T-cell (primary cell): ENCODE data around the gene VWA5A. TPM values are rescaled to one million over a fixed set of nuclear protein-coding genes. Genes with fewer than 3 reads are reported as not detected.

ENCODE experiments used
- ATAC-seq, 4 experiments: fragments of 200-7000 bp in 3 of 4; fragments of 150-1000 bp in 1 of 4; cut with Tn5 transposase; replicated peaks in 1 of 4; 1 replicate in 3 of 4; 2 replicates in 1 of 4; pipeline ENCODE4 v1.10.0; 2021; ENCODE audit warnings: moderate library complexity in 3 of 4, mild to moderate bottlenecking in 2 of 4, moderate number of reproducible peaks in 1 of 4
- CTCF ChIA-PET, 2 donors: fragments of 300-600 bp; sonication (Branson Sonifier 250); formaldehyde crosslinking; loops; one replicate each; lab custom pipeline; 2022; ENCODE audit warnings: antibody characterized with exemption in 2 of 2; lab: Charles Lee
- POLR2A ChIA-PET, 2 donors: fragments of 300-600 bp; sonication (Branson Sonifier 250); formaldehyde crosslinking; loops; one replicate each; lab custom pipeline; 2022; ENCODE audit warnings: antibody characterized with exemption in 2 of 2; lab: Charles Lee
- DNase-seq, 35 experiments: peaks; one replicate each; pipeline versions ENCODE4 v3.0.0 to v3.0.0-alpha.2; 2013 to 2023
- H3K27ac ChIP-seq: one replicate; pipeline ENCODE4 v1.5.1; 2013; ENCODE audit warnings: low read length
- H3K27me3 ChIP-seq, 2 experiments: replicated peaks in 1 of 2; 1 replicate in 1 of 2; 2 replicates in 1 of 2; pipeline versions ENCODE4 v1.6.1 to v1.7.0; 2013; ENCODE audit warnings: low read length in 1 of 2, mixed read lengths in 1 of 2; ENCODE audit not compliant: control insufficient read depth in 2 of 2, insufficient read depth in 2 of 2; ENCODE audit errors: extremely low read depth in 1 of 2
- H3K36me3 ChIP-seq, 2 donors: 1 replicate in 1 of 2; 2 replicates in 1 of 2; pipeline versions ENCODE4 v1.6.1 to v1.7.0; 2013; ENCODE audit warnings: low read length in 1 of 2; ENCODE audit not compliant: control insufficient read depth in 2 of 2, insufficient read depth in 1 of 2; ENCODE audit errors: extremely low read depth in 1 of 2
- H3K4me1 ChIP-seq, 2 experiments: 1 replicate in 1 of 2; 2 replicates in 1 of 2; pipeline versions ENCODE4 v1.6.1 to v1.7.0; 2013; ENCODE audit warnings: low read length in 2 of 2, mixed read lengths in 1 of 2; ENCODE audit not compliant: insufficient read depth in 2 of 2, control insufficient read depth in 1 of 2; ENCODE audit errors: extremely low read depth in 1 of 2
- H3K4me3 ChIP-seq, 2 donors: 1 replicate in 1 of 2; 2 replicates in 1 of 2; pipeline versions ENCODE4 v1.5.1 to v1.7.0; 2013; ENCODE audit warnings: mild to moderate bottlenecking in 2 of 2, low read length in 1 of 2, moderate library complexity in 1 of 2; ENCODE audit not compliant: control insufficient read depth in 1 of 2; ENCODE audit errors: extremely low read depth in 1 of 2
- H3K9me3 ChIP-seq: 2 replicates; pipeline ENCODE4 v1.7.0; 2013
- H3K27ac Mint-ChIP-seq, 2 donors: one replicate each; pipeline ENCODE4 v1.8.0; 2020 to 2021; ENCODE audit warnings: mild to moderate bottlenecking in 2 of 2, mixed read lengths in 2 of 2
- H3K27me3 Mint-ChIP-seq, 2 donors: one replicate each; pipeline ENCODE4 v1.8.0; 2021 to 2022; ENCODE audit warnings: mixed read lengths in 2 of 2
- H3K36me3 Mint-ChIP-seq: one replicate; pipeline ENCODE4 v1.8.0; 2021; ENCODE audit warnings: mixed read lengths
- H3K4me1 Mint-ChIP-seq, 3 donors: one replicate each; pipeline ENCODE4 v1.8.0; 2020 to 2022; ENCODE audit warnings: mixed read lengths in 3 of 3, mild to moderate bottlenecking in 1 of 3
- H3K4me3 Mint-ChIP-seq, 3 donors: one replicate each; pipeline ENCODE4 v1.8.0; 2020 to 2022; ENCODE audit warnings: mild to moderate bottlenecking in 3 of 3, mixed read lengths in 3 of 3, moderate library complexity in 3 of 3
- H3K9me3 Mint-ChIP-seq, 3 donors: one replicate each; pipeline ENCODE4 v1.8.0; 2020 to 2022; ENCODE audit warnings: mixed read lengths in 3 of 3
- WGBS: methylation state at CpG from one replicate; pipeline ENCODE4 v1.1.5; 2013; ENCODE audit warnings: missing lambda C conversion rate; ENCODE audit not compliant: insufficient coverage; 5-methylcytosine and 5-hydroxymethylcytosine counted together
- total RNA-seq, 35 experiments: library from RNA in 6 of 35; stranded (reverse) in 6 of 35; fragments of 120-200 nt in 1 of 35; gene quantifications; one replicate each; pipeline versions ENCODE4 v1.2.1 to v1.2.4 and lab custom pipeline; 2013 to 2026

VWA5A gene
- total RNA-seq, 5 donors from 2014 or later (not counting 1 experiment from before 2014, with no cell fraction given): 5.6 to 10.0 (median 7.6) TPM

GRCh38 chr11:124072147-124072546, 43.1 kb upstream of the VWA5A start:
- no peak overlapping the region for H3K27ac ChIP-seq
- Mint-ChIP-seq H3K27me3 (peaks cover 40 to 63% of the 10 kb centered on the region in 2 donors), H3K4me1 (peaks cover 0 to 18% (median 15%) of the 10 kb centered on the region in 3 donors), H3K27ac (no peak overlapping the region), H3K9me3 (no peaks in the 10 kb centered on the region), H3K4me3 (no peak overlapping the region), H3K36me3 (no peaks in the 10 kb centered on the region)
- DNase-seq (no peak), ATAC-seq (no peak)
- peaks cover 0 to 35% of the 10 kb centered on the region in 2 experiments for H3K27me3 ChIP-seq
- CTCF ChIA-PET: interaction anchor here (0.6 to 1.5 kb wide), 10 partner anchors 9 to 758 kb away, joined by 3 to 14 read pairs (median 3); partner anchors contain the start of gene VWA5A (in 1 of the 2)
- no CpG with 5 or more reads among the region's 8 CpGs for WGBS
- no peak overlapping the region for H3K4me3 ChIP-seq
- no peaks in the 10 kb centered on the region for H3K36me3 ChIP-seq
- POLR2A ChIA-PET: no interaction called here
- no peaks in the 10 kb centered on the region for H3K9me3 ChIP-seq
- H3K4me1 ChIP-seq: peaks cover 0 to 13% of the 10 kb centered on the region in 2 experiments

GRCh38 chr11:124074554-124074953, 40.7 kb upstream of the VWA5A start:
- peaks cover 33 to 61% of the 10 kb centered on the region in 2 donors for H3K27me3 Mint-ChIP-seq
- H3K36me3 Mint-ChIP-seq: no peaks in the 10 kb centered on the region
- peaks cover 0 to 39% of the 10 kb centered on the region in 2 experiments for H3K27me3 ChIP-seq
- no peaks in the 10 kb centered on the region for H3K9me3 Mint-ChIP-seq
- H3K9me3 ChIP-seq: no peaks in the 10 kb centered on the region
- ChIA-PET CTCF (interaction anchor here in 1 of 2 donors (1.0 to 2.0 kb wide), 2 partner anchors 8 to 120 kb away, joined by 3 to 5 read pairs; no protein-coding TSS in a partner anchor), POLR2A (no interaction called here)
- DNase-seq: no peak
- peaks cover 0 to 17% (median 14%) of the 10 kb centered on the region in 3 donors for H3K4me1 Mint-ChIP-seq
- peaks cover 0 to 10% of the 10 kb centered on the region in 2 experiments for H3K4me1 ChIP-seq
- ATAC-seq: peak in 1 of 4 experiments; percentile 10
- no peak overlapping the region for H3K4me3 Mint-ChIP-seq
- H3K27ac Mint-ChIP-seq: no peak overlapping the region
- no peak overlapping the region for H3K27ac ChIP-seq
- WGBS: 99% methylated on average over 5 of the region's 5 CpGs
- H3K36me3 ChIP-seq: no peaks in the 10 kb centered on the region
- H3K4me3 ChIP-seq: no peak overlapping the region

GRCh38 chr11:124075492-124075840, 39.8 kb upstream of the VWA5A start:
- peaks cover 33 to 59% of the 10 kb centered on the region in 2 donors for H3K27me3 Mint-ChIP-seq

GRCh38 chr11:124075841-124076651, 39.2 kb upstream of the VWA5A start:
- no peaks in the 10 kb centered on the region for H3K9me3 ChIP-seq
- H3K36me3 Mint-ChIP-seq: no peaks in the 10 kb centered on the region
- H3K4me1 Mint-ChIP-seq: peaks cover 0 to 11% (median 11%) of the 10 kb centered on the region in 3 donors
- ATAC-seq (peak; percentile 14 to 54 (median 39)), DNase-seq (peak in 2 of 35 experiments; percentile 9 to 24)
- H3K27ac Mint-ChIP-seq: no peak overlapping the region
- H3K4me1 ChIP-seq: peaks cover 0 to 10% of the 10 kb centered on the region in 2 experiments
- H3K4me3 ChIP-seq: peak overlapping the region; percentile 23 to 26
- H3K27me3 Mint-ChIP-seq: peaks cover 33 to 57% of the 10 kb centered on the region in 2 donors
- CTCF ChIA-PET: interaction anchor here (0.9 to 2.0 kb wide), 2 partner anchors 9 to 509 kb away, joined by 3 to 5 read pairs; no protein-coding TSS in a partner anchor
- no peak overlapping the region for H3K27ac ChIP-seq
- WGBS: 25% methylated on average over 32 of the region's 36 CpGs
- no peaks in the 10 kb centered on the region for H3K36me3 ChIP-seq
- POLR2A ChIA-PET: no interaction called here
- peaks cover 0 to 32% of the 10 kb centered on the region in 2 experiments for H3K27me3 ChIP-seq
- no peaks in the 10 kb centered on the region for H3K9me3 Mint-ChIP-seq
- H3K4me3 Mint-ChIP-seq: peak overlapping the region; percentile 49 to 56 (median 52)

More at GRCh38 chr11:124075492-124075840, 39.8 kb upstream of the VWA5A start:
- no peaks in the 10 kb centered on the region for H3K9me3 Mint-ChIP-seq
- Histone ChIP-seq H3K4me1 (peaks cover 0 to 10% of the 10 kb centered on the region in 2 experiments), H3K36me3 (no peaks in the 10 kb centered on the region), H3K27me3 (peaks cover 0 to 35% of the 10 kb centered on the region in 2 experiments), H3K27ac (no peak overlapping the region), H3K4me3 (no peak overlapping the region), H3K9me3 (no peaks in the 10 kb centered on the region)
- ChIA-PET CTCF (interaction anchor here (0.9 to 2.0 kb wide), 3 partner anchors 9 to 510 kb away, joined by 3 to 5 read pairs (median 3); no protein-coding TSS in a partner anchor), POLR2A (no interaction called here)
- WGBS: 100% methylated on average over 4 of the region's 6 CpGs
- H3K4me1 Mint-ChIP-seq: peaks cover 0 to 13% (median 13%) of the 10 kb centered on the region in 3 donors
- H3K36me3 Mint-ChIP-seq: no peaks in the 10 kb centered on the region
- DNase-seq: no peak
- ATAC-seq: no peak
- H3K4me3 Mint-ChIP-seq: peak overlapping the region in 1 of 3 donors; percentile 52
- no peak overlapping the region for H3K27ac Mint-ChIP-seq

- H3K4me3 Mint-ChIP-seq: peak overlapping the region in 1 of 3 donors; percentile 52
These were observed 38.0 kb upstream of the VWA5A start for GRCh38 chr11:124077266-124077665.

GRCh38 chr11:124078591-124078990, 36.7 kb upstream of the VWA5A start:
- no peak for ATAC-seq
- Mint-ChIP-seq H3K36me3 (no peaks in the 10 kb centered on the region), H3K4me1 (peaks cover 0 to 8% (median 8%) of the 10 kb centered on the region in 3 donors), H3K9me3 (no peaks in the 10 kb centered on the region), H3K4me3 (no peak overlapping the region), H3K27me3 (peaks cover 39 to 49% of the 10 kb centered on the region in 2 donors), H3K27ac (no peak overlapping the region)
- ChIA-PET CTCF (no interaction called here), POLR2A (no interaction called here)
- Histone ChIP-seq H3K9me3 (no peaks in the 10 kb centered on the region), H3K36me3 (no peaks in the 10 kb centered on the region), H3K27me3 (peaks cover under 1 to 32% of the 10 kb centered on the region in 2 experiments), H3K27ac (no peak overlapping the region), H3K4me1 (peaks cover 0 to 10% of the 10 kb centered on the region in 2 experiments), H3K4me3 (no peak overlapping the region)
- WGBS: 63% methylated on average over 1 of the region's 2 CpGs
- no peak for DNase-seq

More at GRCh38 chr11:124077266-124077665, 38.0 kb upstream of the VWA5A start:
- Histone ChIP-seq H3K9me3 (no peaks in the 10 kb centered on the region), H3K27ac (no peak overlapping the region), H3K4me3 (no peak overlapping the region), H3K27me3 (peaks cover 0 to 32% of the 10 kb centered on the region in 2 experiments), H3K36me3 (no peaks in the 10 kb centered on the region), H3K4me1 (peaks cover 0 to 10% of the 10 kb centered on the region in 2 experiments)
- Mint-ChIP-seq H3K27me3 (peaks cover 35 to 58% of the 10 kb centered on the region in 2 donors), H3K4me1 (peaks cover 0 to 8% (median 8%) of the 10 kb centered on the region in 3 donors), H3K36me3 (no peaks in the 10 kb centered on the region), H3K9me3 (no peaks in the 10 kb centered on the region), H3K27ac (no peak overlapping the region)
- no CpG with 5 or more reads among the region's 1 CpG for WGBS
- CTCF ChIA-PET: no interaction called here
- ATAC-seq: no peak
- POLR2A ChIA-PET: interaction anchor here in 1 of 2 donors (0.7 kb wide), 1 partner anchor 714 kb away, joined by 3 read pairs; no protein-coding TSS in a partner anchor
- DNase-seq: no peak
